ENCODE data around the gene CLIC6.

Gene CLIC6

DNA sequence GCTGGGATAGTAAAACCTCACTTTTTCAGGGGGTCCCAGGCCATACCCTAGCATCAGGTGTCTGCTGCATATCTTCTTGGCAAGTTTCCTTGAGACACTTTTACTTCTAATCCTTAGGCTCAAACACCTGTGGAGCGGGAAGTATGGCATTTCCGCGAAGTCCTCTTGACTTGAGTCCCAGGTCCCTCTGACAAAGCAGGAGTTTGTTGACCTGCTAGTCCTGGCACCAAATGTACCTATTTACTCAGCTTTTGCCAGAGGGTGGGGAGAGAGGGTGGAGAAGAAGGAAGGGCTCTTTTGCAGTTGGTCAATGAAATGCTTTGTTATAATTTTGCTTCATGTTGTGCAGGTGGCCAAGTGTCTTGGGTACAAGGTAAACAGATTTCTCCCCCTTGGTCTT, 59.7 kb downstream of the CLIC6 start:
- no peak for DNase-seq (ENCODE audit: low read depth)

DNA sequence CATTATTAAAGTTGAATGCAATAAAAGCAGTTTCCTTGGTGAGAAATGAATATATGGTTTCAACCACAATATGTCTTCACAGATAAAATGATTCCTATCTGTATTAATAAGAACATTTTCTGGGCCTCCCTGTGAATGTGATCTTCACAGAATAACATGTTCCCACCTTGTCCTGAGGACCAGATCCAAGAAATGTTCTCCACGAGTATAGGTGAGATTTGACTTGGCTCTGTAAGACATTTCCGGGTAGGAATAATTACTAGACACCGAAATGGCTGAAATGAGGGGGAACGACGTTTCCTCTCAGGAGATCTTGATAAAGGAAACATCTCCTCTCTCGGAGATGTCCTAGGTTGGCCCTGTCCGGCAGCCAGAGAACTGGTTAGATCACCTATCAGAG, 61.4 kb downstream of the CLIC6 start:
- DNase-seq (ENCODE audit: low read depth) = no peak

DNA sequence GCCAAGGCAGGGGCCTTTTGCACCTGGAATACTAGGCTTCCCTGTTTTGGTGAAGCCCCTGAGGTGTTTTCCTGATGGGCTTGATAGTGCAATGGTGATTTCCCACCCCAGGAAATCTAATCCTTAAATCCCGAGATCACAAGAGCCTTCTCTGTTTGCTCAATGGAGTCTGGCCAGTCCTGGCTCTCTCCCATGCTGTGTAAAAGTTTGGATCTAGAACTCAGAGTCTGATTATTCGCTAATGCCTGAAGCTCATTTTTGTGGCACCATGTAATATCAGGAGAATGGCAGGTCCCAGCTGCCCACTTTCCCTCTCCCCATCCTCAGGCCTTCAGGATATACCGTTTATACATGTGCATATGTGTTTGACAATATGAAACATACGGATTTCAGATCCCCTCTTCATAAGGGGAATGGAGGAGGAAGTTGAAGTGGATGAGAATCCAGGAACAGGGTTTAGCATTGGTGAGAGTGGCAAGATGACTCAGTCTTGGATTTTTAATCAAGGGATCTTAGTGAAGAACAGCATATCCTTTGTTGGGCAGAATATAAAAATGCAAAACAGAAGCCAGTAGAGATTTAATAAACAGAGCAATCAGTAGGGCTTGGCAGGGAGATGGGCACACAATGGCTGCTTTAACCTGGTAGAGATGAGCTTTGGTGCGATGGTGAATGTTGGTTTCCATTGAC, 62.1 kb downstream of the CLIC6 start:
- no peak for DNase-seq (ENCODE audit: low read depth)

DNA sequence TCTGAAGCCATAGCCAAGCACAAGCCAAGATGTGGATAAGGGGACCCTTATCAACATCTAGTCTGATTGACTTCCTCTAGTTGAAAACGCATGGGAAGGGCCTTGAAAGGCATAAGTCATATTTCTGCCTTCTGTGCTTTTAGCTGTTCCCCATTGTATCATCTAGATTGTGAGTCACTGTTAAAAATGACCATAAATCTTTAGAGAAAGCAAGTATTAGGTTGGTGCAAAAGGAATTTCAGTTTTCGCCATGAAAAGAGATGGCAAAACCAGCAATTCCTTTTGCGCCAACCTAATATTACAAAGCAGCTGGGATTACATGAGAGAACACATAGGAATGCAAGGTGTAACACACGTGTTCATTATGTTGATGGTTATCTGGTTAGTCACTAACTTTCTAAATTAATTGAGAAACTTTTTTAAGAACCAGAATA, 63.6 kb downstream of the CLIC6 start:
- DNase-seq (ENCODE audit: low read depth) = no peak

DNA sequence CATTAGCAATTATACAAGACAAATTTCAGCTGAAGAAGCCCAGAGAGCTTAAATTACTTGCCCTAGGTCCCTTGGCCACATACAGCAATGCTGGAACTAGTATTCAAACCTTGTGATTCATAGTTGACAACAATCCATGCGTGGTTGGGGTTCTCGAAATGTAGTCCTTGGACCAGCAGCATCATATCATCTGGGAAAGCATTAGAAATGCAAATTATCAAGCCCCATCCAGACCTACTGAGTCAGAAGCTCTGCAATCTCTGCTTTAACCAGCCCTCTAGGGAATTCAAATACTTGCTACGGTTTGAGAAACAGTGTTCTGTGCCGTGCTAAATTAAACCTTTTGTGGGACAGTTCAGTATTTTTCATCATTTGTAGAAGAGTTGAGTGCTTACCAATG, 65.1 kb downstream of the CLIC6 start:
- DNase-seq (ENCODE audit: low read depth) = no peak

DNA sequence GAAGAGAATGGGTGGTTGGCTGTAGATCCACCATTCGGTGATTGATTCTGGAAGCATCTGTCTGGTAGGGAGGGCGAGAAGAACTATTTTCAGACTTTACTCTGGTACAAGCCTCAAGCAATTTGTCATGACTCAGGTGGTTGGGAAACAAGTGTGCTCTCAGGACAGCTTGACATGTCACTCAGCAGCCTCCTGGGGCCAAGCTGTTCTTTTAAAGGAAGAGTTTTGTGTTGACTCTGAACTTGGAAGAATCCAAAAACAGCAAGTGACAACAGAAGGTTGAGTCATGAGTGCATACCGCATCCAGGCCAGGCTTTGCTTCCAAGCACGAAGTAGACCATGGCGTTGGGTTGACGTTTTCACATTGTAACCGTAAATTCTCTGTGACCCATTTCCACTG, 65.9 kb downstream of the CLIC6 start:
- no peak for DNase-seq (ENCODE audit: low read depth)

- no peak for DNase-seq (ENCODE audit: low read depth)
Measured at GRCh38 chr21:34736116-34736874, 67.5 kb downstream of the CLIC6 start.

DNA sequence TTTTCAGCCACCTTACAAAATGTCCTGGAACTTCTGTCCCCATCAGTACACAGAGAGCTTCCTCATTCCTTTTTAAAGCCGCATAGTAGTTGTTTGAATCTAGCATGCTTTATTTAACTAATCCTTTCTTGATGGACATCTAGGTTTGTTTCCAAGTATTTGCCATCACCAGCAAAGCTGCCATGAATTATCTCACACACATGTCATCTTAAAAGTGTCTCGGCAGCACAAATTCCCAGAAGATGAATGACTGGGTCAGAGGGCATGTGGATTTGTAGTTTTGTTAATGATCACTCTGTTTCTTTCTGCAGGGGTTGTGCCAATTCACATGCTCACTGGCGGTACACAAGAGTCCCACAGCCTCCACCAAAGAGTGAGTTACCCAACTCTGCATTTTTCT, 68.3 kb downstream of the CLIC6 start:
- DNase-seq (ENCODE audit: low read depth) = no peak

GRCh38 chr21:34740198-34740597, 71.4 kb downstream of the CLIC6 start:
- no peak for DNase-seq (ENCODE audit: low read depth)

DNA sequence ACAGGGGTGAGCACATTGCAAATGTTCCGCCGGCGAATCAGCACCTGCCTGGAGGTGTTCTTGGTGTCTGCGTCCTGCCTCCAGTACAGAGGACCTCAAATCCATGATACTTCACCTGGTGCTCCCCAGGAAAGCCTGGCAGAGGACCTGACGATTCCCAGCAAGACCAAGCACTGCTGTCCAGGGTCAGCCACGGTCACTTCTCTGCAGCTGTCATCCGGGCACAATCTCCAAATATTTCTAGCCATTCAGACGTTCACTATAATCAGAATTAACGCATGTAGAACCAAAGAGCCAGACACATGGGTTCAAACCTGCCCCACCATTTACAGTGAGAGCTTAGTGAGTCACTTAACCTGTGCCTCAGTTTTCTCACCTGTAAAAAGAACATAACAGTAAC, 74.5 kb downstream of the CLIC6 start:
- no peak for DNase-seq (ENCODE audit: low read depth)

- DNase-seq (ENCODE audit: low read depth) = no peak
Measured at GRCh38 chr21:34743831-34744230, 75.0 kb downstream of the CLIC6 start.

DNA sequence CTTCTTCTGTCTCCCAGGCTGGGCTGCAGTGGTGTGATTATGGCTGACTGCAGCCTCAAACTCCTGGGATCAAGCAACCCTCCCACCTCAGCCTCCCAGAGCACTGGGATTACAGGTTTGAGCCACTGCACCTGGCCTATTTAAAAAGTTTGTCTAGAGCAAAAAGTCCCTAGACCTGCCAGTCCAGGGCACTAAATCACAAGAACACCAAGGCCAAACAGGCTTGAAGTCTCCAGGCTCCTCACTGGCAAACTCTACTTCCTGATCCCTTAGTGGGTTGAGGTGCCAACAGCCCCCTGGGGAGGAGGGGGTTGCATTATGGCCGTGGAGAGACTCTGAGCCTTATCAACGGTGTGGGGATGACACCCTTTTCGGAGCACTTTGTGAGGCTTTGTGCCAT, 76.0 kb downstream of the CLIC6 start:
- no peak for DNase-seq (ENCODE audit: low read depth)

DNA sequence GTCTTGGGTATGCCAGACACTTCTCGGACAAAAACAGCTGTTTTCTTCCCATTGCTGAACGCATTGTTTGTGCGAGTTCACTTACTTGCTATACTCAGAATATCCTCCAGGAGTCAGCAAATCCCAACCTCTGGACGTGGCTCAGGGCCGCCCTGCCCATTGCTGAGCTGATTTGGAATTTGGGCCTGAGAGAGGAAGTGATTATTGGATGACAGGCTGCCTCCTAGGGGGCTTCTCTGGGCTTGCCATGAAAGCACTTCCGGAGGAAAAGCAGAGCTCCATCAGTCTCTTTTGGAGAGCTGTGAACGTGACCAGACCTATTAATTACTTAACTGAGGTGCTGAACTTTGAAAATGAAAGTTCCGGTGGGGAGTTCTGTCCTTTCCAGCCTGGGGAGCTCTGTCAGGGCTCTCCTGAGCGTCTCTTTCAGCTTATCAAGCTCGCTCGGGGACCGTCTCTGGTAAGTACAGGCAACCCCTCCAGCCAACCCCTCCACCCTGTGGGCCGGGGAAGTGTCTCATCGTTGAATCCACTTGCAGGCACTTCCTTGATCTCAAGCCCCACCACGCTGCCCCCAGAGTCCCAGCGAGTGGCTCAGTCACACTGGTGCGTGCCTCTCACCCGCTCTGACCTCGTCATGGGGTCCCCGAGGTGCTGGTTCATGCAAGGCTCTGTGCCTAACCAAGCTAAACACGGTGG, 76.9 kb downstream of the CLIC6 start:
- DNase-seq (ENCODE audit: low read depth) = no peak

DNA sequence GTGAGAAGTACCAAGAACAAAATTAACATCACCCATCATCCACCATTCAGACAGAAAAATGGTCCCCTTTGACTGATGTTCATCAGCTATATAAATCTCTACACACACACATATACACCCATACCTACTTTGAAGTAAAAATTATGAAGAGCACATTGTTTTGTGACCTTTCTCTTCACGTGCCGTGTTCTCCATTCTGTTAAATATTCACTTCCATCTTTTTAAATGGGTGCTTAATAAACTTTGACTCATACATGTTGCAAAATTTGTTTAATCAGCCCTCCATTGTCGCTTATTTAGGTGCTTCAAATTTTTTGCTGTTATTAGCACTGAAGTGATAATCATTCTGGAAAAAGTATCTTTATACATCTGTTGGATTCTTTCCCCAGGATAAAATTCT, 80.1 kb downstream of the CLIC6 start:
- no peak for DNase-seq (ENCODE audit: low read depth)

- no peak for DNase-seq (ENCODE audit: low read depth)
Measured at GRCh38 chr21:34754690-34755647, 86.2 kb downstream of the CLIC6 start.

GRCh38 chr21:34761758-34762330, 93.0 kb downstream of the CLIC6 start:
- no peak for DNase-seq (ENCODE audit: low read depth)

DNA sequence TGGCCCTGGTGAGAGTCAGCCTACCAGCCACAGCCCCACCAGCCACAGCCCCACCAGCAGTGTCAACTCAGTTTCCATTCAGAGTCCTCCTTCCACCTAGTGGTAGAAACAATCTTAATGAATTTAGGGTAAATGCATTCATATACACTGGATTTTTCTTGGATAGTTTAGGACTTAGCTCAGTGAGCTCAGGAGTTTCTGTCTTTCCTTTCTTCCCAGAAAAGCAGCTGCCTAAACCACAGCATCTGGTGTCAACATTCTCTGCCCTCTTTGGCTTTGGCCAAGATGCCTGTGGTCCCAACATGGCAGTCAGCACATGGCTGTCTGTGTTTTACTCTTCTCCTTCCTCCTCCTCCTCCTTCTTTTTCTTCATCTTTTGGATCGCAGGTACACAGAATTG, 94.0 kb downstream of the CLIC6 start:
- no peak for DNase-seq (ENCODE audit: low read depth)

- no peak for DNase-seq (ENCODE audit: low read depth)
Measured at GRCh38 chr21:34764715-34765284, 96.0 kb downstream of the CLIC6 start.

DNA sequence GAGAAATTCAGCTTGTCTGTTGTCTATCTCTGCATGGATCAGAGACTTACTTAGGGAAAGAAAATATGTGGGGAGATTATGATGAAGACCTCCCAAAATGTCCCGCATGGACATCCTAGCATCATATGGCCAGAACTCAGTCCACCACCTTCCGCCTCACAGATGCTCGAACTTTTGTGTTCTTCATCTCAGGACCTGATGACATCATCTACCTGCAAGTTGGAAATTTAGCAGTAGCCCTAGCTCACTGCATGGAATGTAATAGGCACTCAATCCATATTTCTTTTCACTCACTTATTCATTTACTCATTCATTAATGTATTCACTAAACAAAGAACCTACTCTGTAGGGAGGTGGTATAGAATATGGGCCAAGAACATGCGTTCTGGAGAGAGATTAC, 96.8 kb downstream of the CLIC6 start:
- DNase-seq (ENCODE audit: low read depth) = no peak

GRCh38 chr21:34766862-34767261, 98.1 kb downstream of the CLIC6 start:
- no peak for DNase-seq (ENCODE audit: low read depth)

Measured in activated T-helper 9 cell treated with anti-CD3 and anti-CD28 coated beads, Interleukin-2, amount 50 U/mL, for 16 hours (primary cell).